Psoas muscle (tissue), 8 donors: ENCODE measurements around the gene TMEM52. TPM values are rescaled to one million over a fixed set of nuclear protein-coding genes. Genes with fewer than 3 reads are reported as not detected.
A peak's percentile ranks its signal among the peaks of the same experiment; 100 is the strongest.

ENCODE experiments used
- ATAC-seq, 4 donors: fragments of 200-7000 bp; cut with Tn5 transposase; one replicate each; pipeline ENCODE4 v1.9.1; 2020; ENCODE audit warnings: moderate library complexity in 3 of 4, mild to moderate bottlenecking in 2 of 4
- DNase-seq, 2 donors: peaks; one replicate each; pipeline ENCODE4 v3.0.0-alpha.2; 2020
- H3K27ac ChIP-seq: fragments of 200-600 bp; one replicate; pipeline ENCODE4 v1.8.0; 2022
- H3K27me3 ChIP-seq, 3 donors: fragments of 200-600 bp in 1 of 3; one replicate each; pipeline versions ENCODE4 v1.6.1 to v1.8.0; 2013 to 2022; ENCODE audit warnings: low read length in 2 of 3, mild to moderate bottlenecking in 2 of 3, moderate library complexity in 1 of 3; ENCODE audit not compliant: insufficient read depth in 3 of 3
- H3K36me3 ChIP-seq, 2 donors: fragments of 200-600 bp in 1 of 2; one replicate each; pipeline versions ENCODE4 v1.6.1 to v1.8.0; 2013 to 2022; ENCODE audit warnings: low read depth in 1 of 2, mild to moderate bottlenecking in 1 of 2, moderate library complexity in 1 of 2; ENCODE audit not compliant: insufficient read depth in 1 of 2
- H3K4me1 ChIP-seq: fragments of 200-600 bp; one replicate; pipeline ENCODE4 v1.8.0; 2022
- H3K4me3 ChIP-seq: fragments of 200-600 bp; one replicate; pipeline ENCODE4 v1.8.0; 2022; ENCODE audit warnings: mild to moderate bottlenecking
- H3K9me3 ChIP-seq: fragments of 200-600 bp; one replicate; pipeline ENCODE4 v1.8.0; 2022
- WGBS, 3 donors: extraction: QIAGEN DNeasy Blood & Tissue Kit; methylation state at CpG; one replicate each; pipeline versions ENCODE4 v1.1.6 to v1.1.7; 2013; 5-methylcytosine and 5-hydroxymethylcytosine counted together
- intact Hi-C, 2 donors: fragments of 100-400 bp; cut with DNase I; formaldehyde crosslinking; loops; one replicate each; pipeline versions ENCODE4 v1.11.0 to v1.14.2; 2022
- polyA plus RNA-seq, 3 donors: library from polyadenylated mRNA; stranded (reverse); fragments of 200-250 nt; gene quantifications; one replicate each; pipeline ENCODE4 v1.2.3, GENCODE V29; 2013
- total RNA-seq, 4 donors: library from RNA; stranded (reverse); fragmentation: NEBNext Ultra II Directional in 2 of 4; extraction: Animal tissue kit (Norgen Biotek cat#: 25700) in 2 of 4; gene quantifications; one replicate each; pipeline versions ENCODE4 v1.2.1 to v1.2.4, GENCODE V29; 2021 to 2023
- TF ChIP-seq, protein P1 (sequence below): fragments of 200-600 bp; IDR thresholded peaks from one replicate; pipeline ENCODE4 v1.8.0; 2022; ENCODE audit warnings: antibody characterized with exemption
- donor health status: healthy with polysubstance abuse.
- donor health status: DM: no; HTN: no; CAD: no; lungs with moderate emphysema.
- donor health status: Bipolar disorder and iron deficiency.
- donor health status: healthy.
- donor health status: DM: yes; HTN: yes; CAD: no.
- donor health status: DM: no; HTN: no; CAD: no.
- donor health status: DM: no; HTN: no; CAD: no.
- donor health status: DM: yes; HTN: yes; CAD: no.

Gene TMEM52
- total and polyA plus RNA-seq, 7 donors, result 37.2 to 137 (median 58.7) TPM

DNA sequence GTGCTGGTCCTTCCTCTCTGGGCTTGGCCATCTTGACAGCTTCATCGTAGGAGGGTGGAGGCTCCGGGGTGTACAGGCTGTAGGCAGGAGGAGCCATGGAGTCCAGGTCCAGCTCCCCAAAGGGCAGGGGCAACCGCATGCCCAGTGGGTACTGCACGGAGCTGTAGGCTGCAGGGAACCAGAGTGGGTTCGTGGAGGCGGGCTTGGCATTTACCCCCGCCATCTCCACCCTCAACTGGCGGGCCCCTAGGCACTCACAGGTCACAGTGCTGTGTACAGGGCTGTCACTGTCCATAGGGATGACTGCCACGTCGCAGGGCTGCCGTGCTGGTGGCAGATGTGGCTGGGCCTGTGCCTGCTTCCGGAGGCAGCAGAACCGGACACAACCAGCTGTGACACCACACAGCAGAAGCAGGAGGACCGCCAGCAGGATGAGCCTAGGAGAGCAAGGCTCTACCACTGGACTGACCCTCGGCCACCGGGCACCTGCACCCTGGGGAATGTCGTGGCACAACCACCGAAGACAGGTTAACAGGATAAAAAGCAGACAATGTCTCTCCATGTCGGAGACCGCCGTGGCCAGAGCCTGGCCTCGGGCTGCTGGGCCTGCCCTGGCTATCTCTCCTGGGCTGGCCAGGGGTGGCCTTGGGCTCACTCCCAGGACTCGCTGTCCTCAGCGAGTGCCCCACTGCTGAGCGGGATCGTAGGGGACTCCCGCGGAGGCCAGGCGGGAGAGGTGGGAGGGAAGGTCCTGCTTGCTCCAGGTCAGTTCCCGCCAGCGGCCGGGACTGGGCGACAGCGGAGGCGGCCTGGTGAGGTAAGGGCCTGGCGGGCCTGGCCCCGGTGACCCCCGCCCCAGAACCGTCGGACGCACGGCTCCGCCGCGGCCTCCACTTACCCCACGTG is 831 bp downstream of the TMEM52 start:
- Histone ChIP-seq H3K4me3 (peak overlapping the region; percentile 67), H3K27me3 (no peaks in the 10 kb centered on the region), H3K27ac (peak overlapping the region; percentile 85), H3K36me3 (no peaks in the 10 kb centered on the region), H3K4me1 (peaks cover 40% of the 10 kb centered on the region), H3K9me3 (no peaks in the 10 kb centered on the region)
- intact Hi-C loops, result no loop called here
- ATAC-seq (peak in 3 of 4 donors; percentile 2 to 24 (median 3)), DNase-seq (peak; percentile 35 to 72)
- TF ChIP-seq, protein P1, sequence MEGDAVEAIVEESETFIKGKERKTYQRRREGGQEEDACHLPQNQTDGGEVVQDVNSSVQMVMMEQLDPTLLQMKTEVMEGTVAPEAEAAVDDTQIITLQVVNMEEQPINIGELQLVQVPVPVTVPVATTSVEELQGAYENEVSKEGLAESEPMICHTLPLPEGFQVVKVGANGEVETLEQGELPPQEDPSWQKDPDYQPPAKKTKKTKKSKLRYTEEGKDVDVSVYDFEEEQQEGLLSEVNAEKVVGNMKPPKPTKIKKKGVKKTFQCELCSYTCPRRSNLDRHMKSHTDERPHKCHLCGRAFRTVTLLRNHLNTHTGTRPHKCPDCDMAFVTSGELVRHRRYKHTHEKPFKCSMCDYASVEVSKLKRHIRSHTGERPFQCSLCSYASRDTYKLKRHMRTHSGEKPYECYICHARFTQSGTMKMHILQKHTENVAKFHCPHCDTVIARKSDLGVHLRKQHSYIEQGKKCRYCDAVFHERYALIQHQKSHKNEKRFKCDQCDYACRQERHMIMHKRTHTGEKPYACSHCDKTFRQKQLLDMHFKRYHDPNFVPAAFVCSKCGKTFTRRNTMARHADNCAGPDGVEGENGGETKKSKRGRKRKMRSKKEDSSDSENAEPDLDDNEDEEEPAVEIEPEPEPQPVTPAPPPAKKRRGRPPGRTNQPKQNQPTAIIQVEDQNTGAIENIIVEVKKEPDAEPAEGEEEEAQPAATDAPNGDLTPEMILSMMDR, result no peak
- WGBS, 3 donors, result 18 to 38% (median 21%) methylated on average over 27 to 46 of the region's 46 CpGs

DNA sequence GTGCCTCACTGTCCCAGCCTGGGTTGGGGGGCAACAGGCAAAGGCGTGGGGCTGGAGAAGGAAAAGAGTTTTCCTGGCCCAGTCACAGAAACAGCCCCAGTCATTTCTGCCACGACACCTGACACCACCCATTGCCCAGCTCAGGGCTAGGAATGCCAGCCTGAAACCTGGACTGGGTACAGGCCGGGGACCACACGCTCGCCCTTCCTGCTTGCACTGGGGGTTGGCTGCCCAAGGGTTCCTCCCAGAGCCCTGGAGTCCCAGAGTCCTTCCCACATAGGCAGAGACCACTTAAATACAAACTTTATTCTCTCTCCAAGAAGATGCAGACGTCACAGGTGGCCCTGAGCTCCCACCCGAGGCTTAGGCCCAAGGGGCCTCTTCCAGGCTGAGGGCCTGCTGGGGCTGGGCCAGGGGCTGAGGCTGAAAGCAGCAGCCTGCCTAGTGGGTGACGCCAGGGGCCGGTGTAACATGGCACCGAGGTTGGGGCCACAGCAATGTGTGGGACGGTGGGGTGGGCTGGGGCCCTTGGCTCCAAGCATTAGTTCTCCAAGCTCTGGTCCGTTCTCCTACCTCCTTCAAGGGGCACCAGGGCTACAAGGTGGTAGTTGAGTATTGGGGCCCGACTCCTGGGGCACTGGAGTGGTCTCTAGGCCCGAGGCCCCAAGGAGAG is 1.6 kb downstream of the TMEM52 start:
- Histone ChIP-seq H3K36me3 (no peaks in the 10 kb centered on the region), H3K9me3 (no peaks in the 10 kb centered on the region), H3K27me3 (no peaks in the 10 kb centered on the region), H3K4me1 (peaks cover 40% of the 10 kb centered on the region), H3K27ac (peak overlapping the region; percentile 85), H3K4me3 (peak overlapping the region; percentile 67)
- ATAC-seq (peak in 3 of 4 donors; percentile 19 to 37 (median 22)), DNase-seq (peak; percentile 27 to 75)
- WGBS, 3 donors, result 40 to 62% (median 44%) methylated on average over 14 of the region's 14 CpGs
- intact Hi-C loops, result no loop called here
- TF ChIP-seq, protein P1, result no peak

DNA sequence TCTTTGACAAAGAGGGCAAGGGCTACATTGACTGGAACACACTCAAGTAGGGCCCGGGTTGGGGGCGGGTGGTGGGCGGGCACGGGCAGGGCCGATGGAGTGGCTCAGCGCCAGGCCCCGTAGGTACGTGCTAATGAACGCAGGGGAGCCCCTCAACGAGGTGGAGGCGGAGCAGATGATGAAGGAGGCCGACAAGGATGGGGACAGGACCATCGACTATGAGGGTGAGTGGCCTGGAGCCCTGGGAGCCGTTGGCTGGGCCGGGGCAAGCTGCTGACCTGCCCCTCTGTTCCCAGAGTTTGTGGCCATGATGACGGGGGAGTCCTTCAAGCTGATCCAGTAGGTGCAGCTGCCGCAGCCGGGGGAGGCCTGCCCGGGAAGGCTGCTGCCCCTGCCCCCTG is 2.2 kb downstream of the TMEM52 start:
- WGBS, 3 donors, result 37 to 60% (median 47%) methylated on average over 19 of the region's 19 CpGs

DNA sequence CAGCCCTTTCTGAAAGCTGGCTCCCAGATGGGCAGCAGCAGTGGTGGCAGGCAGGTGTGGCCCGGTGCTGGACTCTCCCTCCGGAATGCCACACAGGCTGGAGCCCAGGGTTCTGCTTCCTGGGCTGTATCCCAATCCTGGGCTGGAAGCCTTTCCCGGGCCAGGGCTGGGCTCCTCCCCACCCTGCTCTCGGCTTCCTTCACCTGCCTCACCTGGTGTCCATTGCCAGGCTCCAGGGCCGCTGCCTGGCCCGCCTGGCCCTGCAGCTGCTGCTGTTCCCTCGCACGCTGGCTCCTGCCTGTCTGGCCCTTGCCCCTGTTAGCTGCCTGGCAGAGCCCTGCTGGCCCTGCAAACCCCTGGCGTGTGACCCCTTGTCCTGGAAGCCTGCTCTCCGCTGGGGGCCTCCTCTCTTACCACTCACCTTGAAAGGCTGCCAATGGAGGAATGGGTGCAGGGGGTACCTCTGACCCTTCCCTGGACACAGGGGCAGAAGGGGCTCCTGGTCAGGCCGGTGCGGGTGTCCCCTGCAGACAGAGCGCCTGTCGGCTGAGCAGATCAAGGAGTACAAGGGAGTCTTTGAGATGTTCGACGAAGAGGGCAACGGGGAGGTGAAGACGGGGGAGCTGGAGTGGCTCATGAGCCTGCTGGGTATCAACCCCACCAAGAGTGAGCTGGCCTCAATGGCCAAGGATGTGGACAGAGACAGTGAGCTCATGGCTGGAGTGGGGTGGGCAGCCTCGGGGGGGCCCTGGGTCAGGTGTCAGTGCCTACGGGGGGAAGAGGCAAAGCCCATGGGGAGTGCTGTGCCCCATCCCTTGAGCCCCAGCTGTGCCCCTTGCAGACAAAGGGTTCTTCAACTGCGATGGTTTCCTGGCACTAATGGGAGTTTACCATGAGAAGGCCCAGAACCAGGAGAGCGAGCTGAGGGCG is 2.9 kb downstream of the TMEM52 start:
- TF ChIP-seq, protein P1, result no peak
- Histone ChIP-seq H3K4me1 (peaks cover 40% of the 10 kb centered on the region), H3K4me3 (no peak overlapping the region), H3K9me3 (no peaks in the 10 kb centered on the region), H3K27me3 (no peaks in the 10 kb centered on the region), H3K36me3 (no peaks in the 10 kb centered on the region), H3K27ac (peak overlapping the region; percentile 85)
- intact Hi-C loops, result no loop called here
- ATAC-seq (no peak), DNase-seq (peak; percentile 23 to 56)
- 51 to 70% (median 57%) methylated on average over 22 to 23 of the region's 23 CpGs for WGBS, 3 donors

More for the DNA sequence above, 2.2 kb downstream of the TMEM52 start:
- intact Hi-C loops, result no loop called here
- Histone ChIP-seq H3K4me3 (peak overlapping the region; percentile 67), H3K27ac (peak overlapping the region; percentile 85), H3K9me3 (no peaks in the 10 kb centered on the region), H3K36me3 (no peaks in the 10 kb centered on the region), H3K4me1 (peaks cover 40% of the 10 kb centered on the region), H3K27me3 (no peaks in the 10 kb centered on the region)
- no peak for ATAC-seq
- DNase-seq, result peak; percentile 15 to 55
- TF ChIP-seq, protein P1, result no peak
